ENCODE data around the gene XRCC3.

DNA sequence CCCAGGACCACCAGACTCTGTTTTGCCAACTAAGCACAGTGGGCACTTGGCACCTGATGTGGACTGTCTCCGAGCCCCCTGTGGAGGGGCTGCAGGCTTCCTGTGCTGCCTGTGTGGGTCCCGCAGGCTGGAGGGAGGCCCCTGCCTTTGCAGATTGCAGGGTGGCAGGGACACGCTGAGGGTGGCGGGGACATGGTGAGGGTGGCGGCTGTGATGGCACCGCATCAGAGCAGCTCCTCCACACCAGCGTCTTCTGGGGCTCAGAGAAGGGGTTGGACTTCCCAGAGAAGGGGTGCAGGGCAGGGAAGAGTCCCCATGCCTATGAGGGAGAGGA lies 8.5 kb upstream of the XRCC3 start:
- TF ChIP-seq GATA2 (IDR thresholded peaks at IDR 0.05; ENCODE audit: low read depth, low read length) (no peak), GATA3 (IDR thresholded peaks at IDR 0.05; ENCODE audit: low read depth, low read length) (no peak)

Measured in SH-SY5Y (cell line).